GM19099 (cell line): ENCODE measurements around the gene ALDH1A2.

Source experiments
- POLR2A ChIP-seq: IDR thresholded peaks from 3 replicates; pipeline ENCODE4 v1.6.1; 2011; ENCODE audit warnings: low read depth; ENCODE audit not compliant: insufficient read length; ENCODE audit errors: extremely low read depth

The ALDH1A2 gene

DNA sequence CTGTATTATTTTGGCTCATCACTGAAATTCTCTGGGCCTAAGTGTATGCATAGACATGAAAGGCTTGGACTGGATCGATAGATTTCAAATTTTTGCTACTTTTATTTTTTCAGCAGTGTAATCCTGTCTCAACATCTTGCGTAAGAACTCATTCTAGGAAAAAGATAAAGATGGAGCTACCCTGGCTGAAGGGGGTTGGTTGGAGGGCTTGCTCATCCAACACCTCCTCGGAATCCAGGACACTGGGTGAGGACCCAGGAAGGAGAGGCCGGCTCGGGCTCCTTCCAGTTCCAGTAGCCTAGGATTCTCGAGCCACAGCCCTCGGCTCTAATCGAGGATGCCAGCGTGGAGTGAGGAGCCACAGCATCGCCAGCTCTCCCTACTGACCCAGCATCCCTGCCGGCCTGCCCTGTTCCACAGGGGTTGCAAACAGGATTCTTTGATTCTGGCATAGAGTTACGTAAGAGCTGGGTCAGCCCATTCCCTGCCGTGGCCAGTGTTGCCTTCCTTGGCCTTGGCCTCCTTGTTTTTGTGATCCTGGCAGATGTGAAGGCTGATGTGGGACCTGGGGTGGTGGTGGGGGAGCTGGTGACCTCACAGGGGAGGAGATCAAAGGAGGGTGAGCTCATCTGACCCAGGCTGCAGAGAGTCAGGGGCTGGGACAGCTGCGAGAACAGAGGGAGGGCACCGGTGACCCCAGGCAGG lies 149.5 kb downstream of the ALDH1A2 start:
- TF ChIP-seq POLR2A = no peak

DNA sequence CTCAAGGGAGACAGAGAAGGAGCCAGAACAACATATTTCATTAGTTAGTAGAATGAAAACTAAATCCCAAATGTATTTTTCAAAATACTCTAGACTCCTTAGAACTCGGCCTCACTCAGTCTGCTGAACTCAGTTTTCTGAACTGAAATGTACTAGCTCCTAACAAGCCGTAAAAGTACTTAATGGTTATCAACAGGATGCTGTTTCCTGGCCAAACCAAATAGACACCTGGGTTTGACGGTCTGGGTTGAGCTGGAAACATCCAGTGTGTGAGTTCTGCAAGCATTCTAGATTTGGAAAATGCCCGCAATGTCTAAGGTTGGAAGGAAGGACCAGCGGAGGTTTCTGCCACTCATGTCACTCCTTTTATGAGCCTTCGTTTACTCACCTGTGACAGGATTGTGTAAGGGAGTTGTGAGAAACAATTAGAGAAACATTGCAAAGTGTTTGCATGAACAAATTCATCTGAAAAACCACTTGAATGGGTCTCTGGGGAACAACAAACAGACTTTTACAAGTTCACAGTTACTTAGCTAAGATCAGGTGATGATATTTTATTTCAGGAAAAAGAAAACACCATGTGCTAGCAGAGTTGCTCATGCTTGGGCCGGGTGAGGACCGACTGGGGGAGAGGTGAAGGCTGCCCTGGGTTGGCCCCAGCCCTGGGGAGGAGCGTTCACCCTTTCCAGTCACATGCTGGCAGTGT lies 151.0 kb downstream of the ALDH1A2 start:
- no peak for TF ChIP-seq POLR2A

GRCh38 chr15:57911247-57911646 lies 154.3 kb downstream of the ALDH1A2 start:
- no peak for TF ChIP-seq POLR2A

GRCh38 chr15:57910672-57911071 lies 154.8 kb downstream of the ALDH1A2 start:
- TF ChIP-seq POLR2A = no peak

GRCh38 chr15:57909388-57909787 lies 156.1 kb downstream of the ALDH1A2 start:
- no peak for TF ChIP-seq POLR2A

DNA sequence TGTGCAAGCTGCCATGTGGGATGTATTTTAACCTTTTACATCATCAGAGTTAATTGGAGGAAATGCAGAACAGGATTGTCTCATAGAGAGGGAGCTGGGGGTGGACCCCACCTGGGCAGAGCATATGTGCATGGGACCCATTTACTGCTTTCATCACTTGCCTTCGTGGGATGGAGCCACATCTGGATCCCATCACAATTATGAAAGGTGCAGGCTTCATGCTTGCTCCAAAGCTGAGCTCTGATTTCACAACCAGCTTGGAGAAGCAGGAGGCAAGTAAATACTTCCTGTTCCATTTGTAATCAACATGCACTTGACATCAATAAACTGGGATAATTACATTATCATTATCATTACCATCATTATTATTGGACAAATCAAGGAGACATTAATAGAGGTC lies 161.9 kb downstream of the ALDH1A2 start:
- no peak for TF ChIP-seq POLR2A
